ENCODE data around the gene GRID2.

DNA sequence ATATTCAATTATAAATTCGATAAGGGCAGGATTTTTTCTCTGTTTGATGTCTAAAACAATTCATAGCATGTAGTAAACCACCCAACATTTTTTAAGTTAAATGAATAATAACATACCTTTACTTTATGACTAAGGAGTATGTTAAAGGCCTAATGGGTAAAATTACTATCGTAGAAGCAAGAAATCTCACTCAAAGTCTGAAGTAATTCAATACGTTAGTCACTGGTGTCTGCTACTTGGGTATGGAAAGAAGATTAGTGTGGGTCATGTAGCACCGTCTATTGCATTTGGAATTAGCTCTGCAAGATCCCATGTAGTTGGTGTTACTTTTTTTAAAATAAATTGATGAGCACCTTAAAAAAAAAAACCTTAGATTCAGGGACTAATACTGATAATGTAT lies 374.5 kb downstream of the GRID2 start:
- TF ChIP-seq YY1 (IDR thresholded peaks at IDR 0.05): no peak
- no peak for TF ChIP-seq CTCF (IDR thresholded peaks at IDR 0.05; ENCODE audit: low read depth, low read length, missing input control)
- no peak for TF ChIP-seq JUND (IDR thresholded peaks at IDR 0.05)
- TF ChIP-seq FOXA1 (IDR thresholded peaks at IDR 0.05): no peak

All from liver (tissue), 3 donors.